ENCODE measurements around the gene CYP27A1. TPM values are rescaled to one million over a fixed set of nuclear protein-coding genes. Genes with fewer than 3 reads are reported as not detected.
"Not testable (repeated sequence)": the region's sequence is repeated elsewhere in the genome, so short reads cannot be mapped to it uniquely, and the experiment has no call there.

Gene CYP27A1
- total RNA-seq, 1 donor from 2014 or later, result 0.11 TPM

GRCh38 chr2:218839888-218840287 is 57.9 kb downstream of the CYP27A1 start:
- H3K27me3 ChIP-seq, result peaks cover 23% of the 10 kb centered on the region
- no peak overlapping the region for H3K4me3 ChIP-seq
- H3K4me1 Mint-ChIP-seq, result no peaks in the 10 kb centered on the region
- H3K4me2 ChIP-seq, result no peak overlapping the region
- no peaks in the 10 kb centered on the region for H3K36me3 ChIP-seq
- TF ChIP-seq EZH2phosphoT487 (IDR thresholded peaks at IDR 0.05), result no peak
- TF ChIP-seq, protein P1, sequence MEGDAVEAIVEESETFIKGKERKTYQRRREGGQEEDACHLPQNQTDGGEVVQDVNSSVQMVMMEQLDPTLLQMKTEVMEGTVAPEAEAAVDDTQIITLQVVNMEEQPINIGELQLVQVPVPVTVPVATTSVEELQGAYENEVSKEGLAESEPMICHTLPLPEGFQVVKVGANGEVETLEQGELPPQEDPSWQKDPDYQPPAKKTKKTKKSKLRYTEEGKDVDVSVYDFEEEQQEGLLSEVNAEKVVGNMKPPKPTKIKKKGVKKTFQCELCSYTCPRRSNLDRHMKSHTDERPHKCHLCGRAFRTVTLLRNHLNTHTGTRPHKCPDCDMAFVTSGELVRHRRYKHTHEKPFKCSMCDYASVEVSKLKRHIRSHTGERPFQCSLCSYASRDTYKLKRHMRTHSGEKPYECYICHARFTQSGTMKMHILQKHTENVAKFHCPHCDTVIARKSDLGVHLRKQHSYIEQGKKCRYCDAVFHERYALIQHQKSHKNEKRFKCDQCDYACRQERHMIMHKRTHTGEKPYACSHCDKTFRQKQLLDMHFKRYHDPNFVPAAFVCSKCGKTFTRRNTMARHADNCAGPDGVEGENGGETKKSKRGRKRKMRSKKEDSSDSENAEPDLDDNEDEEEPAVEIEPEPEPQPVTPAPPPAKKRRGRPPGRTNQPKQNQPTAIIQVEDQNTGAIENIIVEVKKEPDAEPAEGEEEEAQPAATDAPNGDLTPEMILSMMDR (IDR thresholded peaks at IDR 0.05), result no peak
- no peak overlapping the region for H3K27ac Mint-ChIP-seq
- no peak for DNase-seq (ENCODE audit: low spot score)
- H3K27ac ChIP-seq, result no peak overlapping the region
- H3K27me3 Mint-ChIP-seq (ENCODE audit: insufficient read depth, low read depth), result peaks cover 9% of the 10 kb centered on the region
- H4K20me1 ChIP-seq (ENCODE audit: low read depth), result no peaks in the 10 kb centered on the region
- H3F3A ChIP-seq (ENCODE audit: low read depth), result no peaks in the 10 kb centered on the region
- no peak overlapping the region for H3K9ac ChIP-seq
- H3K9me3 ChIP-seq (ENCODE audit: low read depth), result no peaks in the 10 kb centered on the region
- H2AFZ ChIP-seq (replicated peaks), result no peak overlapping the region
- no peak overlapping the region for H3K4me3 Mint-ChIP-seq
- H3K4me1 ChIP-seq, result no peaks in the 10 kb centered on the region
- peaks cover 9% of the 10 kb centered on the region for H3K9me3 Mint-ChIP-seq
- H3K36me3 Mint-ChIP-seq, result no peaks in the 10 kb centered on the region
- no peaks in the 10 kb centered on the region for H3K79me2 ChIP-seq (ENCODE audit: low read depth)

DNA sequence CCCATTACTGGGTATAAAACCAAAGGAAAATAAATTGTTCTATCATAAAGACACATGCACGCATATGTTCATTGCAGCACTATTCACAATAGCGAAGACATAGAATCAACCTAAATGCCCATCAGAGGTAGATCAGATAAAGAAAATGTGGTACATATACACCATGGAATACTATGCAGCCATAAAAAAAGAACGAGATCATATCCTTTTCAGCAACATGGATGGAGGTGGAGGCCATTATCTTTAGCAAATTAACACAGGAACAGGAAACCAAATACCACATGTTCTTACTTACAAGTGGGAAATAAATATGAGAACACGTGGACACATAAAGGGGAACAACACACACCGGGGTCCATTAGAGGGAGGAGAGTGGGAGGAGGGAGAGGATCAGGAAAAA is 62.4 kb downstream of the CYP27A1 start:
- not testable (repeated sequence) for H3K27me3 ChIP-seq; H3K27ac Mint-ChIP-seq; H3K27ac ChIP-seq; H4K20me1 ChIP-seq (ENCODE audit: low read depth); H3K4me2 ChIP-seq; H3K4me1 ChIP-seq; H3K4me3 Mint-ChIP-seq; H2AFZ ChIP-seq (replicated peaks); H3K36me3 ChIP-seq; DNase-seq (ENCODE audit: low spot score); H3K4me3 ChIP-seq; H3K9me3 ChIP-seq (ENCODE audit: low read depth); H3K79me2 ChIP-seq (ENCODE audit: low read depth); H3K36me3 Mint-ChIP-seq; H3K9ac ChIP-seq; H3K4me1 Mint-ChIP-seq; H3F3A ChIP-seq (ENCODE audit: low read depth)
- H3K9me3 Mint-ChIP-seq, result peaks cover 18% of the 10 kb centered on the region
- H3K27me3 Mint-ChIP-seq (ENCODE audit: insufficient read depth, low read depth), result peaks cover 12% of the 10 kb centered on the region

- DNase-seq (ENCODE audit: low spot score); H3K27ac Mint-ChIP-seq; H3K36me3 ChIP-seq; H4K20me1 ChIP-seq (ENCODE audit: low read depth); H3K4me2 ChIP-seq; H3K9me3 ChIP-seq (ENCODE audit: low read depth); H3K4me1 ChIP-seq; H3K9ac ChIP-seq; H3K27ac ChIP-seq; H3K4me1 Mint-ChIP-seq; H3K36me3 Mint-ChIP-seq; H3K4me3 ChIP-seq; H2AFZ ChIP-seq (replicated peaks); H3K79me2 ChIP-seq (ENCODE audit: low read depth); H3F3A ChIP-seq (ENCODE audit: low read depth): not testable (repeated sequence)
- H3K27me3 ChIP-seq, result peaks cover 15% of the 10 kb centered on the region
- Mint-ChIP-seq H3K27me3 (ENCODE audit: insufficient read depth, low read depth) (peaks cover 17% of the 10 kb centered on the region), H3K9me3 (peaks cover 18% of the 10 kb centered on the region), H3K4me3 (peak overlapping the region; percentile 33)
Measured at GRCh38 chr2:218846963-218847362, 65.0 kb downstream of the CYP27A1 start.

- peaks cover 43% of the 10 kb centered on the region for H3K27me3 ChIP-seq
Measured at GRCh38 chr2:218849721-218850120, 67.8 kb downstream of the CYP27A1 start.

More at GRCh38 chr2:218849721-218850120, 67.8 kb downstream of the CYP27A1 start:
- H3K9me3 Mint-ChIP-seq, result peaks cover 13% of the 10 kb centered on the region
- H3K79me2 ChIP-seq (ENCODE audit: low read depth), result no peaks in the 10 kb centered on the region
- H3K36me3 ChIP-seq, result no peaks in the 10 kb centered on the region
- no peaks in the 10 kb centered on the region for H4K20me1 ChIP-seq (ENCODE audit: low read depth)
- no peak overlapping the region for H3K4me2 ChIP-seq
- H3K27me3 Mint-ChIP-seq (ENCODE audit: insufficient read depth, low read depth), result peaks cover 34% of the 10 kb centered on the region
- no peaks in the 10 kb centered on the region for H3K9me3 ChIP-seq (ENCODE audit: low read depth)
- no peaks in the 10 kb centered on the region for H3K4me1 Mint-ChIP-seq
- TF ChIP-seq EZH2phosphoT487 (IDR thresholded peaks at IDR 0.05) (no peak), EZH2 (IDR thresholded peaks at IDR 0.05) (no peak)
- TF ChIP-seq, protein P1 (IDR thresholded peaks at IDR 0.05), result no peak
- DNase-seq (ENCODE audit: low spot score), result no peak
- no peak overlapping the region for H3K27ac Mint-ChIP-seq
- H3K36me3 Mint-ChIP-seq, result peaks cover 3% of the 10 kb centered on the region
- H3K4me3 Mint-ChIP-seq, result no peak overlapping the region
- no peak overlapping the region for H3K4me3 ChIP-seq
- no peak overlapping the region for H2AFZ ChIP-seq (replicated peaks)
- peaks cover 8% of the 10 kb centered on the region for H3K4me1 ChIP-seq
- no peak overlapping the region for H3K9ac ChIP-seq
- no peak overlapping the region for H3K27ac ChIP-seq
- H3F3A ChIP-seq (ENCODE audit: low read depth), result peaks cover 14% of the 10 kb centered on the region

Data from neural progenitor cell (in vitro differentiated cells).